ENCODE measurements around the gene OR8D4. TPM values are rescaled to one million over a fixed set of nuclear protein-coding genes. Genes with fewer than 3 reads are reported as not detected.
"Not testable (repeated sequence)": the region's sequence is repeated elsewhere in the genome, so short reads cannot be mapped to it uniquely, and the experiment has no call there.

Gene OR8D4
- total RNA-seq, 1 experiment from 2014 or later = not detected

GRCh38 chr11:123856444-123856843 lies 45.5 kb upstream of the OR8D4 start:
- intact Hi-C loops (cut with micrococcal nuclease; ENCODE audit: unreplicated experiment) = no loop called here
- H3K27ac ChIP-seq (ENCODE audit: low read depth, low read length, poor library complexity, severe bottlenecking) = no peak overlapping the region
- H3K4me1 ChIP-seq (ENCODE audit: insufficient read depth, low read length, poor library complexity, severe bottlenecking) = no peaks in the 10 kb centered on the region
- ChIA-PET POLR2A (ENCODE audit: low non-redundant PET) (no interaction called here), CTCF (no interaction called here)
- H3K27me3 ChIP-seq (replicated peaks; ENCODE audit: insufficient read depth, low read depth, low read length, poor library complexity) = no peaks in the 10 kb centered on the region
- H3K36me3 ChIP-seq (ENCODE audit: insufficient read depth, low read length, poor library complexity, severe bottlenecking) = no peaks in the 10 kb centered on the region
- no peak overlapping the region for H3K4me3 ChIP-seq (ENCODE audit: low read depth, low read length, poor library complexity, severe bottlenecking)
- DNase-seq (ENCODE audit: low spot score) = no peak
- no TSS peak for BruUV-seq (replicated peaks)
- no peaks in the 10 kb centered on the region for H3K9me3 ChIP-seq (ENCODE audit: low read depth, low read length, poor library complexity, severe bottlenecking)
- no peak for TF ChIP-seq CTCF (conservative IDR thresholded peaks at IDR 0.05; ENCODE audit: low read depth, low read length)
- TF ChIP-seq EZH2 (IDR thresholded peaks at IDR 0.05; ENCODE audit: borderline replicate concordance, low read depth, low read length, poor library complexity, severe bottlenecking) = no peak

DNA sequence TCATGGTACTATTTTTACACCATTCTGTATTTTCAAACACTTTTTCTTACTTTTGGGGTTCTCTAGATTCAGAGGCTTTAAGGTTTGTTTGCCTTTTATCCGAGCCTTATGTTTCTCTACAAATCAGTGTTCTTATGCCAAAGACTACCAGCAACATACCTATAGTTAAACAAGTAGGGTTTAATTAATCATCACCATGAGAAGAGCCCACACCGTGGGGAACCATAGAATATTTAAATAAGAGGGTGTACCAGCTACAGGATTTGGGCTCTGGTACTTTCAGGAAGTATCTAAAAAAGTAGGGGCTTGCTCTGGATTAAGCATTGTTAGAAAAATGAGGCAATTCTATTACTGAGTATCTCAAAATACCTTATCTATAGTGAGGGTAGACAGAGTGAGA lies 42.2 kb upstream of the OR8D4 start:
- POLR2A ChIA-PET (ENCODE audit: low non-redundant PET) = no interaction called here
- DNase-seq (ENCODE audit: low spot score) = no peak
- intact Hi-C loops (cut with micrococcal nuclease; ENCODE audit: unreplicated experiment) = no loop called here
- CTCF ChIA-PET = no interaction called here
- H3K4me1 ChIP-seq (ENCODE audit: insufficient read depth, low read length, poor library complexity, severe bottlenecking) = no peaks in the 10 kb centered on the region
- H3K27me3 ChIP-seq (replicated peaks; ENCODE audit: insufficient read depth, low read depth, low read length, poor library complexity) = no peaks in the 10 kb centered on the region
- H3K4me3 ChIP-seq (ENCODE audit: low read depth, low read length, poor library complexity, severe bottlenecking) = no peak overlapping the region
- TF ChIP-seq CTCF (conservative IDR thresholded peaks at IDR 0.05; ENCODE audit: low read depth, low read length) (no peak), EZH2 (IDR thresholded peaks at IDR 0.05; ENCODE audit: borderline replicate concordance, low read depth, low read length, poor library complexity, severe bottlenecking) (no peak)
- no TSS peak for BruUV-seq (replicated peaks)
- no peak overlapping the region for H3K27ac ChIP-seq (ENCODE audit: low read depth, low read length, poor library complexity, severe bottlenecking)
- H3K9me3 ChIP-seq (ENCODE audit: low read depth, low read length, poor library complexity, severe bottlenecking) = no peaks in the 10 kb centered on the region
- H3K36me3 ChIP-seq (ENCODE audit: insufficient read depth, low read length, poor library complexity, severe bottlenecking) = no peaks in the 10 kb centered on the region

- H3K36me3 ChIP-seq (ENCODE audit: insufficient read depth, low read length, poor library complexity, severe bottlenecking); POLR2A ChIA-PET (ENCODE audit: low non-redundant PET); H3K9me3 ChIP-seq (ENCODE audit: low read depth, low read length, poor library complexity, severe bottlenecking); H3K4me1 ChIP-seq (ENCODE audit: insufficient read depth, low read length, poor library complexity, severe bottlenecking); H3K4me3 ChIP-seq (ENCODE audit: low read depth, low read length, poor library complexity, severe bottlenecking); CTCF ChIA-PET; H3K27ac ChIP-seq (ENCODE audit: low read depth, low read length, poor library complexity, severe bottlenecking); BruUV-seq (replicated peaks); H3K27me3 ChIP-seq (replicated peaks; ENCODE audit: insufficient read depth, low read depth, low read length, poor library complexity); intact Hi-C loops (cut with micrococcal nuclease; ENCODE audit: unreplicated experiment); DNase-seq (ENCODE audit: low spot score): not testable (repeated sequence)
Observed at GRCh38 chr11:123865293-123865692, 36.7 kb upstream of the OR8D4 start.

GRCh38 chr11:123867795-123868194 lies 34.2 kb upstream of the OR8D4 start:
- CTCF ChIA-PET; H3K4me1 ChIP-seq (ENCODE audit: insufficient read depth, low read length, poor library complexity, severe bottlenecking); H3K27ac ChIP-seq (ENCODE audit: low read depth, low read length, poor library complexity, severe bottlenecking); H3K4me3 ChIP-seq (ENCODE audit: low read depth, low read length, poor library complexity, severe bottlenecking); POLR2A ChIA-PET (ENCODE audit: low non-redundant PET); BruUV-seq (replicated peaks); DNase-seq (ENCODE audit: low spot score); intact Hi-C loops (cut with micrococcal nuclease; ENCODE audit: unreplicated experiment); H3K27me3 ChIP-seq (replicated peaks; ENCODE audit: insufficient read depth, low read depth, low read length, poor library complexity); H3K36me3 ChIP-seq (ENCODE audit: insufficient read depth, low read length, poor library complexity, severe bottlenecking); H3K9me3 ChIP-seq (ENCODE audit: low read depth, low read length, poor library complexity, severe bottlenecking): not testable (repeated sequence)

Data from A673 (cell line).